Measurements from ENCODE around the gene PCSK1N. TPM values are rescaled to one million over a fixed set of nuclear protein-coding genes. Genes with fewer than 3 reads are reported as not detected.

PCSK1N gene
- total and polyA plus RNA-seq, 2 donors (not counting 3 experiments of a cell fraction or from before 2014, with no cell fraction given): 0.44 TPM; not detected in 1

DNA sequence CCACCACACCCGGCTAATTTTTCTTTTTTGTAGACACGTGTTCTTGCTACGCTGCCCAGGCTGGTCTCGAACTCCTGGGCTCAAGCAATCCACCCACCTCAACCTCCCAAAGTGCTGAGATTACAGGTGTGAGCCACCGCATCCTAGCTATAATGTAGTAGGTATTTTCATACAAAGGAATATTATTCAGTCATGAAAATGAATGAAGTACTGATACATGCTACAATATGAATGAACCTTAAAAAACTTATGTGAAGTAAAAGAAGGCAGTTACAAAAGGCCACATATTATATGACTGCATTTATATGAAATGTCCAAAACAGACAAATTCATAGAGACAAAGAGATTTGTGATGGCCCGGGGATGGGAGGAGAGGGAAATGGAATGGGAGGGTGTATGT is 53.7 kb downstream of the PCSK1N start:
- no TSS peak for BruUV-seq (replicated peaks)
- Histone ChIP-seq H3K9me1 (replicated peaks; ENCODE audit: control insufficient read depth, extremely low read depth, insufficient read depth, low read length) (no peaks in the 10 kb centered on the region), H2AFZ (ENCODE audit: low read depth, low read length) (no peak overlapping the region), H3K4me2 (ENCODE audit: insufficient read depth, low read length) (no peak overlapping the region), H3K27me3 (ENCODE audit: control insufficient read depth in 2 of 2, insufficient read depth in 2 of 2, low read length in 2 of 2) (peaks cover 0 to 1% of the 10 kb centered on the region in 2 experiments), H4K20me1 (replicated peaks; ENCODE audit: control insufficient read depth, extremely low read depth, insufficient read depth, low read length) (no peaks in the 10 kb centered on the region), H3K4me3 (replicated peaks in 1 of 3; ENCODE audit: insufficient read depth in 1 of 3, low read depth in 1 of 3, low read length in 3 of 3) (no peak overlapping the region), H3K36me3 (ENCODE audit: control insufficient read depth in 2 of 2, extremely low read depth in 1 of 2, insufficient read depth in 2 of 2, low read length in 2 of 2) (no peaks in the 10 kb centered on the region), H3K9me3 (replicated peaks; ENCODE audit: control insufficient read depth, insufficient read depth, low read length) (no peaks in the 10 kb centered on the region), H3K4me1 (ENCODE audit: control insufficient read depth, extremely low read depth, insufficient read depth, low read length) (no peaks in the 10 kb centered on the region), H3K79me2 (ENCODE audit: control insufficient read depth, insufficient read depth, low read length) (no peaks in the 10 kb centered on the region), H3K27ac (ENCODE audit: insufficient read depth, low read depth, low read length) (no peak overlapping the region), H3K9ac (replicated peaks; ENCODE audit: extremely low read depth, insufficient read depth, low read length) (no peak overlapping the region)
- intact Hi-C loops (cut with micrococcal nuclease): no loop called here
- ChIA-PET POLR2A (no interaction called here), CTCF (no interaction called here)
- DNase-seq (ENCODE audit: low read depth, low spot score) (no peak), FAIRE-seq (no peak)
- dilution Hi-C loops (cut with MboI; ENCODE audit: extremely low pct_ligation_motif_present, low sequenced_read_pairs): no loop called here
- TF ChIP-seq EZH2 (IDR thresholded peaks at IDR 0.05; ENCODE audit: borderline replicate concordance, low read depth, low read length, severe bottlenecking) (no peak), FOS (IDR thresholded peaks at IDR 0.05; ENCODE audit: borderline replicate concordance, insufficient read depth, low read length) (no peak), GATA2 (IDR thresholded peaks at IDR 0.05; ENCODE audit: insufficient read depth, insufficient read length, low read depth, low read length) (no peak), POLR2A (IDR thresholded peaks at IDR 0.05; ENCODE audit: low read depth, low read length) (no peak), JUN (IDR thresholded peaks at IDR 0.05; ENCODE audit: borderline replicate concordance, insufficient read depth, insufficient read length, low read depth) (no peak), MYC (IDR thresholded peaks at IDR 0.05; ENCODE audit: low read depth, low read length) (no peak), POLR2AphosphoS5 (IDR thresholded peaks at IDR 0.05; ENCODE audit: insufficient read depth, low read depth, low read length) (no peak), MAX (IDR thresholded peaks at IDR 0.05; ENCODE audit: insufficient read depth, insufficient read length) (no peak)
- TF ChIP-seq, protein P1, sequence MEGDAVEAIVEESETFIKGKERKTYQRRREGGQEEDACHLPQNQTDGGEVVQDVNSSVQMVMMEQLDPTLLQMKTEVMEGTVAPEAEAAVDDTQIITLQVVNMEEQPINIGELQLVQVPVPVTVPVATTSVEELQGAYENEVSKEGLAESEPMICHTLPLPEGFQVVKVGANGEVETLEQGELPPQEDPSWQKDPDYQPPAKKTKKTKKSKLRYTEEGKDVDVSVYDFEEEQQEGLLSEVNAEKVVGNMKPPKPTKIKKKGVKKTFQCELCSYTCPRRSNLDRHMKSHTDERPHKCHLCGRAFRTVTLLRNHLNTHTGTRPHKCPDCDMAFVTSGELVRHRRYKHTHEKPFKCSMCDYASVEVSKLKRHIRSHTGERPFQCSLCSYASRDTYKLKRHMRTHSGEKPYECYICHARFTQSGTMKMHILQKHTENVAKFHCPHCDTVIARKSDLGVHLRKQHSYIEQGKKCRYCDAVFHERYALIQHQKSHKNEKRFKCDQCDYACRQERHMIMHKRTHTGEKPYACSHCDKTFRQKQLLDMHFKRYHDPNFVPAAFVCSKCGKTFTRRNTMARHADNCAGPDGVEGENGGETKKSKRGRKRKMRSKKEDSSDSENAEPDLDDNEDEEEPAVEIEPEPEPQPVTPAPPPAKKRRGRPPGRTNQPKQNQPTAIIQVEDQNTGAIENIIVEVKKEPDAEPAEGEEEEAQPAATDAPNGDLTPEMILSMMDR (IDR thresholded peaks at IDR 0.05; ENCODE audit: extremely low read depth in 1 of 2, insufficient read depth in 1 of 2, low read depth in 1 of 2, low read length in 2 of 2): no peak

Other genes starting within 250 kb of the PCSK1N start
- 85.0 and 96.1 TPM in 2 replicates for gene WDR13, start 238.1 kb downstream of the PCSK1N start, total RNA-seq
- 169 and 253 TPM in 2 replicates for gene WDR13, start 238.1 kb downstream of the PCSK1N start, polyA plus RNA-seq
- 0.73 TPM in 1 of 2 replicates, not detected in the other for gene WAS, start 151.8 kb downstream of the PCSK1N start, total RNA-seq
- not detected in 2 replicates for gene WAS, start 151.8 kb downstream of the PCSK1N start, polyA plus RNA-seq
- 18.2 and 20.0 TPM in 2 replicates for gene SUV39H1, start 138.9 kb downstream of the PCSK1N start, total RNA-seq
- 19.0 and 22.0 TPM in 2 replicates for gene SUV39H1, start 138.9 kb downstream of the PCSK1N start, polyA plus RNA-seq
- not detected in 2 replicates for gene GLOD5, start 73.9 kb downstream of the PCSK1N start, total RNA-seq
- gene GLOD5, start 73.9 kb downstream of the PCSK1N start, polyA plus RNA-seq: not detected in 2 replicates
- not detected in 2 replicates for gene GATA1, start 49.0 kb downstream of the PCSK1N start, total RNA-seq
- gene GATA1, start 49.0 kb downstream of the PCSK1N start, polyA plus RNA-seq: not detected in 2 replicates
- gene HDAC6, start 33.5 kb downstream of the PCSK1N start, total RNA-seq: 58.4 and 65.7 TPM in 2 replicates
- 43.7 and 49.3 TPM in 2 replicates for gene HDAC6, start 33.5 kb downstream of the PCSK1N start, polyA plus RNA-seq
- gene ERAS, start 9.1 kb downstream of the PCSK1N start, total RNA-seq: not detected in 2 replicates
- 0.14 TPM in 1 of 2 replicates, not detected in the other for gene ERAS, start 9.1 kb downstream of the PCSK1N start, polyA plus RNA-seq
- gene TIMM17B, start 62.2 kb upstream of the PCSK1N start, total RNA-seq: 30.0 and 36.0 TPM in 2 replicates
- gene TIMM17B, start 62.2 kb upstream of the PCSK1N start, polyA plus RNA-seq: 73.1 and 107 TPM in 2 replicates
- gene PQBP1, start 62.3 kb upstream of the PCSK1N start, total RNA-seq: 72.8 and 86.3 TPM in 2 replicates
- gene PQBP1, start 62.3 kb upstream of the PCSK1N start, polyA plus RNA-seq: 83.5 and 86.8 TPM in 2 replicates
- 28.9 and 31.4 TPM in 2 replicates for gene SLC35A2, start 76.0 kb upstream of the PCSK1N start, total RNA-seq
- gene SLC35A2, start 76.0 kb upstream of the PCSK1N start, polyA plus RNA-seq: 64.5 and 76.5 TPM in 2 replicates
- gene PIM2, start 83.4 kb upstream of the PCSK1N start, total RNA-seq: 5.5 and 7.4 TPM in 2 replicates
- 7.4 and 7.5 TPM in 2 replicates for gene PIM2, start 83.4 kb upstream of the PCSK1N start, polyA plus RNA-seq
- 41.0 and 44.3 TPM in 2 replicates for gene OTUD5, start 122.0 kb upstream of the PCSK1N start, total RNA-seq
- 44.6 and 46.3 TPM in 2 replicates for gene OTUD5, start 122.0 kb upstream of the PCSK1N start, polyA plus RNA-seq
- gene KCND1, start 136.2 kb upstream of the PCSK1N start, total RNA-seq: 0.67 and 1.3 TPM in 2 replicates
- 0.54 and 1.1 TPM in 2 replicates for gene KCND1, start 136.2 kb upstream of the PCSK1N start, polyA plus RNA-seq
- gene GRIPAP1, start 166.7 kb upstream of the PCSK1N start, total RNA-seq: 48.5 and 49.4 TPM in 2 replicates
- 19.0 and 25.3 TPM in 2 replicates for gene GRIPAP1, start 166.7 kb upstream of the PCSK1N start, polyA plus RNA-seq
- 35.5 and 37.1 TPM in 2 replicates for gene TFE3, start 207.7 kb upstream of the PCSK1N start, total RNA-seq
- gene TFE3, start 207.7 kb upstream of the PCSK1N start, polyA plus RNA-seq: 22.3 and 26.8 TPM in 2 replicates
- gene CCDC120, start 223.4 kb upstream of the PCSK1N start, total RNA-seq: 5.7 and 6.4 TPM in 2 replicates
- gene CCDC120, start 223.4 kb upstream of the PCSK1N start, polyA plus RNA-seq: 2.8 and 3.1 TPM in 2 replicates
- gene PRAF2, start 238.4 kb upstream of the PCSK1N start, total RNA-seq: 41.6 and 45.4 TPM in 2 replicates
- 36.2 and 40.1 TPM in 2 replicates for gene PRAF2, start 238.4 kb upstream of the PCSK1N start, polyA plus RNA-seq
- 29.9 and 32.2 TPM in 2 replicates for gene WDR45, start 244.3 kb upstream of the PCSK1N start, total RNA-seq
- 70.4 and 73.1 TPM in 2 replicates for gene WDR45, start 244.3 kb upstream of the PCSK1N start, polyA plus RNA-seq

Measured in endothelial cell of umbilical vein (primary cell).